Lower lobe of right lung (tissue), 2 donors: ENCODE results near the gene SPRTN. TPM values are rescaled to one million over a fixed set of nuclear protein-coding genes. Genes with fewer than 3 reads are reported as not detected.

Source experiments
- ATAC-seq, 2 donors: fragments of 200-7000 bp; cut with Tn5 transposase; one replicate each; pipeline ENCODE4 v1.9.1; 2020 to 2022; ENCODE audit warnings: mild to moderate bottlenecking in 2 of 2, moderate library complexity in 2 of 2
- DNase-seq: peaks from one replicate; pipeline ENCODE4 v3.0.0-alpha.2; 2020
- H3K27ac ChIP-seq: fragments of 200-600 bp; one replicate; pipeline ENCODE4 v1.8.0; 2022
- H3K27me3 ChIP-seq: fragments of 200-600 bp; one replicate; pipeline ENCODE4 v1.8.0; 2022; ENCODE audit warnings: low read depth
- H3K36me3 ChIP-seq: fragments of 200-600 bp; one replicate; pipeline ENCODE4 v1.8.0; 2022; ENCODE audit warnings: mild to moderate bottlenecking
- H3K4me1 ChIP-seq: fragments of 200-600 bp; one replicate; pipeline ENCODE4 v1.8.0; 2022
- H3K4me3 ChIP-seq: fragments of 200-600 bp; one replicate; pipeline ENCODE4 v1.8.0; 2022; ENCODE audit warnings: mild to moderate bottlenecking
- H3K9me3 ChIP-seq: fragments of 200-600 bp; one replicate; pipeline ENCODE4 v1.8.0; 2022
- intact Hi-C: fragments of 100-400 bp; cut with DNase I; formaldehyde crosslinking; loops from one replicate; pipeline ENCODE4 v1.11.0; 2022
- total RNA-seq: library from RNA; stranded (reverse); fragmentation: NEBNext Ultra II Directional; extraction: Animal tissue kit (Norgen Biotek cat#: 25700); gene quantifications from one replicate; pipeline ENCODE4 v1.2.1, GENCODE V29; 2021
- TF ChIP-seq, protein P1 (sequence below): fragments of 200-600 bp; IDR thresholded peaks from one replicate; pipeline ENCODE4 v1.8.0; 2022; ENCODE audit warnings: antibody characterized with exemption, mild to moderate bottlenecking
- donor health status: DM: no; HTN: yes; CAD: no; lungs with severe emphysema.

The SPRTN gene
- total RNA-seq, 1 donor from 2014 or later, result 8.9 TPM

DNA sequence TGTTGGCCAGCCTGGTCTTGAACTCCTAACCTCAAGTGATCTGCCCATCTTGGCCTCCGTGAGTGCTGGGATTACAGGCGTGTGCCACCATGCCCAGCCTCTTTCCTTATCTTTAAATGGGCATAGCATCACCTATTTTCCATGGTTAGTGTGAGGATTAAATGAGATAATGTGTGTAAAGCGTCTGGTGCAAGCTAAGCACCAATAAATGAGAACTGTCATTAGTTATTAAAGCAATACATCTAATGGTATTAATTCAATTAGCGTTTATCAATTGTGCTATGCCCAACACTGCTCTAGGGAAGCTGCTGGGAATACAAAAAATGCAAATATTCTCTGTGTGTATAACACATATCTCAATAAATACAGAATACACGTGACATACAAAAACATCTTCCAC is 10.5 kb upstream of the SPRTN start:
- TF ChIP-seq, protein P1, sequence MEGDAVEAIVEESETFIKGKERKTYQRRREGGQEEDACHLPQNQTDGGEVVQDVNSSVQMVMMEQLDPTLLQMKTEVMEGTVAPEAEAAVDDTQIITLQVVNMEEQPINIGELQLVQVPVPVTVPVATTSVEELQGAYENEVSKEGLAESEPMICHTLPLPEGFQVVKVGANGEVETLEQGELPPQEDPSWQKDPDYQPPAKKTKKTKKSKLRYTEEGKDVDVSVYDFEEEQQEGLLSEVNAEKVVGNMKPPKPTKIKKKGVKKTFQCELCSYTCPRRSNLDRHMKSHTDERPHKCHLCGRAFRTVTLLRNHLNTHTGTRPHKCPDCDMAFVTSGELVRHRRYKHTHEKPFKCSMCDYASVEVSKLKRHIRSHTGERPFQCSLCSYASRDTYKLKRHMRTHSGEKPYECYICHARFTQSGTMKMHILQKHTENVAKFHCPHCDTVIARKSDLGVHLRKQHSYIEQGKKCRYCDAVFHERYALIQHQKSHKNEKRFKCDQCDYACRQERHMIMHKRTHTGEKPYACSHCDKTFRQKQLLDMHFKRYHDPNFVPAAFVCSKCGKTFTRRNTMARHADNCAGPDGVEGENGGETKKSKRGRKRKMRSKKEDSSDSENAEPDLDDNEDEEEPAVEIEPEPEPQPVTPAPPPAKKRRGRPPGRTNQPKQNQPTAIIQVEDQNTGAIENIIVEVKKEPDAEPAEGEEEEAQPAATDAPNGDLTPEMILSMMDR, result no peak
- H3K9me3 ChIP-seq, result no peaks in the 10 kb centered on the region
- ATAC-seq (no peak), DNase-seq (no peak)
- no peak overlapping the region for H3K4me3 ChIP-seq
- no peaks in the 10 kb centered on the region for H3K27me3 ChIP-seq
- H3K36me3 ChIP-seq, result no peaks in the 10 kb centered on the region
- intact Hi-C loops, result no loop called here
- no peak overlapping the region for H3K27ac ChIP-seq
- H3K4me1 ChIP-seq, result peaks cover under 1% of the 10 kb centered on the region

DNA sequence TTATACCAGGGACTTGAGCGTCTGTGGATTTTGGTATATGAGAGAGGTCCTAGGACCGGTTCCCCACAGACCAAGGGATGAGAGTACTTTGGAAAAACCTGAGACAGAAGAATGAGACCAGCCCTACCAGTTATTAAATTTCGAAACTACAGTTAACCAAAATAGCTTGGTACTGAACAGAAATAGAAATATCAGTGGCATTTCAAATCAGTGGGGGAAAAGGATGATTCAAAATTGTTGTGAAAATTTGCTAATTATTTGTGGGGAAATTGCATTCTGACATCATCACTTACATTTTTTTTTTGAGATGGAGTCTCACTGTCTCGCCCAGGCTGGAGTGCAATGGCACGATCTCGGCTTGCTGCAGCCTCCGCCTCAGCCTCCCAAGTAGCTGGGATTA is 8.6 kb upstream of the SPRTN start:
- intact Hi-C loops, result no loop called here
- DNase-seq (no peak), ATAC-seq (no peak)
- Histone ChIP-seq H3K27ac (no peak overlapping the region), H3K9me3 (no peaks in the 10 kb centered on the region), H3K4me1 (peaks cover 20% of the 10 kb centered on the region), H3K36me3 (peaks cover 7% of the 10 kb centered on the region), H3K4me3 (no peak overlapping the region), H3K27me3 (no peaks in the 10 kb centered on the region)
- TF ChIP-seq, protein P1, result no peak

DNA sequence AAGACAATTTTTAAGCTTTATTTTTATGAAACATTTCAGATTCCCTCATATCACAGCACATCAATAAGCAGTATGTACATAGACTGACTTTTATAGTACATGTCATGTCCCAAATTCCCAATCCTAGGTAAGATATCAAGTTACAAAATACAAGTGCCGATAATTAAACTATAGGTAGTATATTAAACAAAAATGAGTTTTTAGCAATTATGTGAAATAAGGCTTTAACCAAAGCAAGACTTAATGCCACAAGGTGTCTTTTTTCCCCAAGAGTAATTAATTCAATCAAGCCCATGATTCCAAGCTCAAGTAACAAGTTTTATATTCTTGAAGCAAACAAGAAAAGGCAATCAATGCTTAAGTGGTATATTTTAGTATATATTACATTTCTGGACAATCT is 5.3 kb upstream of the SPRTN start:
- H3K9me3 ChIP-seq, result no peaks in the 10 kb centered on the region
- DNase-seq (no peak), ATAC-seq (no peak)
- TF ChIP-seq, protein P1, result no peak
- H3K4me3 ChIP-seq, result peak overlapping the region; percentile 90
- H3K27ac ChIP-seq, result no peak overlapping the region
- H3K4me1 ChIP-seq, result peaks cover 45% of the 10 kb centered on the region
- H3K36me3 ChIP-seq, result peaks cover 9% of the 10 kb centered on the region
- intact Hi-C loops, result no loop called here
- H3K27me3 ChIP-seq, result no peaks in the 10 kb centered on the region

DNA sequence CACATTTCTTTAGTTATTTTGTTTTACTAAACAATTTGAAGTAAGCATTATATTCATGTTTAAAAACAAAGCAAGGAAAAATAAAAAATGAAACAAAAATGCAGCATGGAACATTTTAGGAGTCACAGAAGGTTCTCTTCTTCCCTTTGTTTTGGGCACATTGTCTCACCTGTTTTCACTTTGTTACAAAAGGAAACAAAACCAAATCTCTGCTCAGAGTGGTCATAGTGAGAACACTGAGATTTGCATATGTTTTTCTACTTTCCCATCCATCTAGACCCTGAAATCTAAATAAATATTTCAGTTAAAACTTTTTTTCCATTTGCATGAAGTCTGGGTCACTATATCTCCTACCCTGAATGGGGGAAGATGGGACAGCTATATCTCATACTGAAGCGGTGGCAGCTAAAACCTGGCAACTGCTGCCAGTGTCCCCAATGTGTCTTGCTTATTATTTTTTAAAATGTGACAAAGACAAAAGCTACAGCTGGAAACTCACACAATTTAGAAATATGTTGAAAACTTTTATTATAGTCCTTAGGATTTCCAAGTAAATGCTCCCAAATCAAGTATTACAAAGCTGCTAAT is 3.9 kb upstream of the SPRTN start:
- Histone ChIP-seq H3K9me3 (no peaks in the 10 kb centered on the region), H3K4me3 (peak overlapping the region; percentile 90), H3K27me3 (no peaks in the 10 kb centered on the region), H3K27ac (no peak overlapping the region), H3K36me3 (peaks cover 9% of the 10 kb centered on the region), H3K4me1 (peaks cover 50% of the 10 kb centered on the region)
- intact Hi-C loops, result no loop called here
- no peak for DNase-seq
- no peak for ATAC-seq
- TF ChIP-seq, protein P1, result no peak

DNA sequence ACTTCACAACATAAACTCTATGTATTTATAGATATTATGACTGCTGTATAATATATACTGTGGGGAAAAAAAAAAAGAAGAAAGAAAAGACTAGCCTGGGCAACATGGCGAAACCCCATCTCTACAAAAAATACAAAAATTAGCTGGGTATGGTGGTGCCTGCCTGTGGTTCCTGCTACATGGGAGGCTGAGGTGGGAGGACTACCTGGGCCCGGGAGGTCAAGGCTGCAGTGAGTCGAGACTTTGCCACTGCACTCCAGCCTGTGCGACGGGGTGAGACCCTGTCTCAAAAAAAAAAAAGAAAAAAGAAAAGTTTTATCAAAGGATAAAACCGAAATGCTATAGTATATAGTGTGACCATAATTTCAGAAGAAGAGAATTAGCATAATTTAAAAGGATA is 3.1 kb upstream of the SPRTN start:
- DNase-seq (no peak), ATAC-seq (no peak)
- TF ChIP-seq, protein P1, result no peak
- intact Hi-C loops, result no loop called here
- Histone ChIP-seq H3K9me3 (no peaks in the 10 kb centered on the region), H3K4me3 (peak overlapping the region; percentile 90), H3K27me3 (no peaks in the 10 kb centered on the region), H3K4me1 (peaks cover 58% of the 10 kb centered on the region), H3K36me3 (peaks cover 9% of the 10 kb centered on the region), H3K27ac (no peak overlapping the region)
